ENCODE data around the gene PNPO. TPM values are rescaled to one million over a fixed set of nuclear protein-coding genes. Genes with fewer than 3 reads are reported as not detected.
A peak's percentile ranks its signal among the peaks of the same experiment; 100 is the strongest.

The PNPO gene
- total RNA-seq, 1 experiment from 2014 or later: 88.0 TPM

GRCh38 chr17:47980541-47980940, 39.2 kb downstream of the PNPO start:
- DNase-seq: no peak
- no peak for TF ChIP-seq CTCF (IDR thresholded peaks at IDR 0.05; ENCODE audit: unreplicated experiment)
- no TSS peak for BruUV-seq (replicated peaks)
- intact Hi-C loops (cut with micrococcal nuclease; ENCODE audit: unreplicated experiment): no loop called here
- Mint-ChIP-seq H3K9me3 (ENCODE audit: low read depth, unreplicated experiment) (no peaks in the 10 kb centered on the region), H3K27me3 (ENCODE audit: unreplicated experiment) (no peaks in the 10 kb centered on the region), H3K4me3 (ENCODE audit: low read depth, unreplicated experiment) (no peak overlapping the region), H3K4me1 (ENCODE audit: low read depth, unreplicated experiment) (no peaks in the 10 kb centered on the region), H3K36me3 (ENCODE audit: insufficient read depth, unreplicated experiment) (peaks cover 67% of the 10 kb centered on the region), H3K27ac (ENCODE audit: unreplicated experiment) (no peak overlapping the region)
- CTCF ChIA-PET: interaction anchor here (1.6 to 2.0 kb wide), 2 partner anchors 31 to 38 kb away, joined by 4 read pairs; no protein-coding TSS in a partner anchor

- no peaks in the 10 kb centered on the region for H3K4me1 Mint-ChIP-seq (ENCODE audit: low read depth, unreplicated experiment)
- CTCF ChIA-PET: interaction anchor here (1.6 to 2.0 kb wide), 2 partner anchors 30 to 37 kb away, joined by 4 read pairs; no protein-coding TSS in a partner anchor
- no peak for TF ChIP-seq CTCF (IDR thresholded peaks at IDR 0.05; ENCODE audit: unreplicated experiment)
- H3K9me3 Mint-ChIP-seq (ENCODE audit: low read depth, unreplicated experiment): no peaks in the 10 kb centered on the region
- no peak overlapping the region for H3K27ac Mint-ChIP-seq (ENCODE audit: unreplicated experiment)
- H3K4me3 Mint-ChIP-seq (ENCODE audit: low read depth, unreplicated experiment): no peak overlapping the region
- DNase-seq: no peak
- BruUV-seq (replicated peaks): TSS peak; percentile 89
- H3K36me3 Mint-ChIP-seq (ENCODE audit: insufficient read depth, unreplicated experiment): peaks cover 70% of the 10 kb centered on the region
- H3K27me3 Mint-ChIP-seq (ENCODE audit: unreplicated experiment): no peaks in the 10 kb centered on the region
- intact Hi-C loops (cut with micrococcal nuclease; ENCODE audit: unreplicated experiment): no loop called here
Measured at GRCh38 chr17:47981462-47981861, 40.1 kb downstream of the PNPO start.

- H3K36me3 Mint-ChIP-seq (ENCODE audit: insufficient read depth, unreplicated experiment): peaks cover 70% of the 10 kb centered on the region
- no peaks in the 10 kb centered on the region for H3K4me1 Mint-ChIP-seq (ENCODE audit: low read depth, unreplicated experiment)
- CTCF ChIA-PET: interaction anchor here (1.6 to 2.0 kb wide), 2 partner anchors 29 to 36 kb away, joined by 4 read pairs; no protein-coding TSS in a partner anchor
- no peak overlapping the region for H3K27ac Mint-ChIP-seq (ENCODE audit: unreplicated experiment)
- no TSS peak for BruUV-seq (replicated peaks)
- TF ChIP-seq CTCF (IDR thresholded peaks at IDR 0.05; ENCODE audit: unreplicated experiment): no peak
- H3K27me3 Mint-ChIP-seq (ENCODE audit: unreplicated experiment): no peaks in the 10 kb centered on the region
- DNase-seq: no peak
- intact Hi-C loops (cut with micrococcal nuclease; ENCODE audit: unreplicated experiment): no loop called here
- H3K4me3 Mint-ChIP-seq (ENCODE audit: low read depth, unreplicated experiment): no peak overlapping the region
- H3K9me3 Mint-ChIP-seq (ENCODE audit: low read depth, unreplicated experiment): no peaks in the 10 kb centered on the region
Measured at GRCh38 chr17:47982091-47982617, 40.8 kb downstream of the PNPO start.

GRCh38 chr17:47982645-47983390, 41.4 kb downstream of the PNPO start:
- no peak overlapping the region for H3K4me3 Mint-ChIP-seq (ENCODE audit: low read depth, unreplicated experiment)
- BruUV-seq (replicated peaks): no TSS peak
- no peaks in the 10 kb centered on the region for H3K27me3 Mint-ChIP-seq (ENCODE audit: unreplicated experiment)
- no peak for DNase-seq
- CTCF ChIA-PET: interaction anchor here (0.6 kb wide), 1 partner anchor 30 kb away, joined by 3 read pairs; no protein-coding TSS in a partner anchor
- no peaks in the 10 kb centered on the region for H3K9me3 Mint-ChIP-seq (ENCODE audit: low read depth, unreplicated experiment)
- intact Hi-C loops (cut with micrococcal nuclease; ENCODE audit: unreplicated experiment): no loop called here
- no peak for TF ChIP-seq CTCF (IDR thresholded peaks at IDR 0.05; ENCODE audit: unreplicated experiment)
- no peaks in the 10 kb centered on the region for H3K4me1 Mint-ChIP-seq (ENCODE audit: low read depth, unreplicated experiment)
- H3K27ac Mint-ChIP-seq (ENCODE audit: unreplicated experiment): no peak overlapping the region
- H3K36me3 Mint-ChIP-seq (ENCODE audit: insufficient read depth, unreplicated experiment): peaks cover 66% of the 10 kb centered on the region
